Measurements from ENCODE around the gene ABCG2. TPM values are rescaled to one million over a fixed set of nuclear protein-coding genes. Genes with fewer than 3 reads are reported as not detected.

The ABCG2 gene
- total and polyA plus RNA-seq, 2 of the 4 experiments (the other 2 are of a cell fraction) = 0.50 to 1.1 TPM

- TF ChIP-seq RFX5 (IDR thresholded peaks at IDR 0.05; ENCODE audit: low read depth, low read length) (no peak), CHD1 (IDR thresholded peaks at IDR 0.05; ENCODE audit: low read depth, low read length) (no peak), USF2 (IDR thresholded peaks at IDR 0.05; ENCODE audit: low read depth, low read length) (no peak), MXI1 (IDR thresholded peaks at IDR 0.05; ENCODE audit: borderline replicate concordance, low read depth, low read length) (no peak), RCOR1 (IDR thresholded peaks at IDR 0.05; ENCODE audit: insufficient replicate concordance, low read length) (no peak), CEBPB (IDR thresholded peaks at IDR 0.05; ENCODE audit: low read depth, low read length) (no peak), BHLHE40 (IDR thresholded peaks at IDR 0.05; ENCODE audit: low read depth, low read length) (no peak), ELK1 (IDR thresholded peaks at IDR 0.05; ENCODE audit: borderline replicate concordance, low read depth, low read length) (no peak), MAZ (IDR thresholded peaks at IDR 0.05; ENCODE audit: borderline replicate concordance, low read depth, low read length) (no peak), CTCF (conservative IDR thresholded peaks at IDR 0.05; ENCODE audit: low read depth, low read length) (no peak), POLR2A (IDR thresholded peaks at IDR 0.05; ENCODE audit: low read depth, low read length) (no peak), RAD21 (IDR thresholded peaks at IDR 0.05; ENCODE audit: low read length) (no peak)
- no peak overlapping the region for H4K91ac ChIP-seq (ENCODE audit: insufficient read depth, low read depth, low read length)
- no peak overlapping the region for H2BK5ac ChIP-seq (ENCODE audit: low read depth, low read length, poor library complexity, severe bottlenecking)
- DNase-seq = no peak
- intact Hi-C loops (cut with micrococcal nuclease) (no loop called here), in situ Hi-C loops (cut with MboI; ENCODE audit: low sequenced_read_pairs) (no loop called here), dilution Hi-C loops (cut with HindIII; ENCODE audit: low sequenced_read_pairs, unreplicated experiment) (no loop called here)
- no peak overlapping the region for H2AFZ ChIP-seq (replicated peaks; ENCODE audit: low read length, poor library complexity)
- no peak overlapping the region for H2BK15ac ChIP-seq (ENCODE audit: low read depth, low read length)
- no peaks in the 10 kb centered on the region for H3K36me3 ChIP-seq (ENCODE audit: control insufficient read depth, insufficient read depth, low read length)
- no peak overlapping the region for H2AK9ac ChIP-seq (replicated peaks; ENCODE audit: low read depth, low read length, poor library complexity)
- H3K27me3 ChIP-seq (ENCODE audit: control insufficient read depth, insufficient read depth, low read length) = no peaks in the 10 kb centered on the region
- H2AK5ac ChIP-seq (ENCODE audit: low read depth, low read length) = no peak overlapping the region
- H4K5ac ChIP-seq (ENCODE audit: low read depth, low read length) = no peak overlapping the region
- no peak overlapping the region for H3K4me3 ChIP-seq (ENCODE audit: insufficient read depth, low read depth, low read length)
- no peak overlapping the region for H3K23ac ChIP-seq (ENCODE audit: low read depth, low read length)
- no peak overlapping the region for H2BK120ac ChIP-seq (ENCODE audit: low read depth, low read length)
- CTCF ChIA-PET = no interaction called here
- H3K9me1 ChIP-seq (ENCODE audit: insufficient read depth, low read length) = no peaks in the 10 kb centered on the region
- ATAC-seq (ENCODE audit: low read depth) = no peak
- no peak overlapping the region for H4K8ac ChIP-seq (ENCODE audit: low read depth in 2 of 2, low read length in 2 of 2)
- H3K79me1 ChIP-seq (ENCODE audit: low read depth in 1 of 2, low read length in 2 of 2) = no peaks in the 10 kb centered on the region
- no TSS peak for BruUV-seq (replicated peaks)
- POLR2A ChIA-PET (ENCODE audit: unreplicated experiment) = no interaction called here
- H3K18ac ChIP-seq (ENCODE audit: low read depth, low read length) = no peak overlapping the region
- 100% methylated on average over 1 of the region's 5 CpGs; no CpG with 5 or more reads in 1 of the 2 experiments for WGBS, 2 experiments (ENCODE audit: extremely low coverage in 2 of 2, insufficient read length in 1 of 2)
- no peak overlapping the region for H3K4ac ChIP-seq (ENCODE audit: low read depth, low read length)
- no peak overlapping the region for H3K4me2 ChIP-seq (ENCODE audit: low read depth, low read length)
- H3K9me3 ChIP-seq (ENCODE audit: control insufficient read depth, insufficient read depth, low read length) = peaks cover 10% of the 10 kb centered on the region
- H3K27ac ChIP-seq (ENCODE audit: insufficient read depth, low read length) = no peak overlapping the region
- H3K9ac ChIP-seq (ENCODE audit: low read depth, low read length) = no peak overlapping the region
- H2BK20ac ChIP-seq (ENCODE audit: low read depth, low read length) = no peak overlapping the region
- H3K14ac ChIP-seq (replicated peaks; ENCODE audit: low read depth, low read length) = no peak overlapping the region
- no peaks in the 10 kb centered on the region for H3K4me1 ChIP-seq (ENCODE audit: control insufficient read depth, insufficient read depth, low read length)
- H4K20me1 ChIP-seq (ENCODE audit: insufficient read depth, low read length) = no peaks in the 10 kb centered on the region
- H3K56ac ChIP-seq (ENCODE audit: extremely low read depth, insufficient read depth, low read length) = no peak overlapping the region
These were observed 42.9 kb downstream of the ABCG2 start for GRCh38 chr4:88115587-88115986.

Data from IMR-90 (cell line).